GM23338 (cell line): ENCODE results near the gene EPHA5.

ENCODE experiments used
- CTCF ChIP-seq, 2 experiments: fragments of 200-600 bp in 1 of 2; sonication (generic) in 1 of 2; conservative IDR thresholded peaks; 2 replicates each; pipeline versions ENCODE4 v1.5.1 to v1.6.1; 2016 to 2017; ENCODE audit warnings: antibody characterized with exemption in 2 of 2, low read depth in 2 of 2, mild to moderate bottlenecking in 2 of 2, moderate library complexity in 1 of 2
- POLR2AphosphoS5 ChIP-seq: IDR thresholded peaks from 2 replicates; pipeline ENCODE4 v1.6.1; 2016; ENCODE audit warnings: antibody characterized with exemption, low read depth

- no peak for TF ChIP-seq CTCF (conservative IDR thresholded peaks at IDR 0.05; ENCODE audit: low read depth in 2 of 2)
- no peak for TF ChIP-seq POLR2AphosphoS5
Measured at GRCh38 chr4:65508168-65508567, 162.1 kb downstream of the EPHA5 start.
